ENCODE measurements around the gene SLIT3.

DNA sequence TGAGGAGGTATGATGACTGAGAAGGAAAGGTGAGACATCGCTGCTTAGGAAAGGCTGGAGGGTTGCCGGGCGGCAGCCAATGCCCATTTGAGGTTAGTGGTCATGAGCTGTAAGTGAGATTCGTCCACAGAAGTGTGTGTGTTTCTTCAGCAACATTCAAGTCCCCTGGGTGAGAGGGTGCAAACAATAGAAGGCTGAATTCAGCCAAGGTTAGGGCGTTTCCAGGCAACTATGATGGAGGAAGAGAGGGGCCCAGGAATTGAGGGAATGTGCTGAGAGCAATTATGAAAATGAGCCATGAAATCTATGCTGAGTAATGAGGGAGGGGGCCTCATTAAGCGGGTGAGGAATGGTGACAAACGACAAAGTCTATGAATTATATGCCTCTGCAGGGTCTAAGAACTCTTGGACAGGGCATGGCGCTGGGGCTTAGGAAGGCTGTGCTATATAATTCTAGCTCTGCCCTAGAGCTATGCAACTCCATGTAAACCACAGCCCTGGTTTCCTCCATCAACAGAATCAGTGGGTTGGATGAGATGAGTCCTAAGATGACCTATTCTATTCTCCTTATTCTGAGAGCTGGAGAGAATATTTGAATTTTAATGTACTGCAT is 96.0 kb downstream of the SLIT3 start:
- TF ChIP-seq CTCF (IDR thresholded peaks at IDR 0.05; ENCODE audit: poor library complexity) (no peak), EZH2phosphoT487 (IDR thresholded peaks at IDR 0.05; ENCODE audit: low read depth, severe bottlenecking, unreplicated experiment) (no peak), EZH2 (IDR thresholded peaks at IDR 0.05; ENCODE audit: borderline replicate concordance) (no peak)
